Measurements from ENCODE around the gene TSPAN7.

Gene TSPAN7

DNA sequence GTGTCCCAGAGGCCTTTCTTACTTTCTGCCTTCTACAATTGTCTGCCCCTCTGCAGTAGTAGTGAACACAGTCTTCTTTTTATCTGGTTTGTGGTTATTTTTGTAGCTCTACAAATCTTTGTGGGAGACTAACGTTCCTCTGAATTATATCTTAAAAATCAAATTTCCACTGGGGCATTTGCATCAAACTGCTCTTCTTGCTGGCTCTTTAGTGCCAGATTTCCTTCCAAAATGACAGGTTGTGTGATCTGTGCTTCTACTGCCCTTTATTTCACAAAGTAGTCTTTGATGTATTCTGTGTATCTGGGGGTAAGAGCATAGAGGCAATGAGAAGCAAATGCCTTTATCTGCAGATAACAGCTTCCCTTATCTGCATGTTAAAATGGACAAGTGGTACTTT lies 34.5 kb downstream of the TSPAN7 start:
- no peak for DNase-seq

DNA sequence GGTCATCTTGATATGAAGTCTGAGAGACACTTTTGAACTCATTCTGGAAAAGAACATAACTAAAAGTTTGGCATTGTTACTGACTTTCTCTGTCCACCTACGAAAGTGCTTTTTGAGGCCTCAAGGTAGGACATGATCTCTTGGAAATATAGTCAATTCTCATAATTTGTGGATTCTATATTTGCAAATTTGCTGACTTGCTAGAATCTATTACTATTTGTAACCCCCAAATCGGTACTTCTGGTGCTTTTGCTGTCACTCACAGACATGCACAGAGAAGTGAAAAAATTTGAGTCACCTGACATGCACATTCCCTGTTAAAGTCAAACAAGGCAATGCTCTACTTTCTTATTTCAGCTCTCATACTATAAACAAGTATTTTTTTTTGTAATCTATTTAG lies 35.6 kb downstream of the TSPAN7 start:
- DNase-seq = no peak

DNA sequence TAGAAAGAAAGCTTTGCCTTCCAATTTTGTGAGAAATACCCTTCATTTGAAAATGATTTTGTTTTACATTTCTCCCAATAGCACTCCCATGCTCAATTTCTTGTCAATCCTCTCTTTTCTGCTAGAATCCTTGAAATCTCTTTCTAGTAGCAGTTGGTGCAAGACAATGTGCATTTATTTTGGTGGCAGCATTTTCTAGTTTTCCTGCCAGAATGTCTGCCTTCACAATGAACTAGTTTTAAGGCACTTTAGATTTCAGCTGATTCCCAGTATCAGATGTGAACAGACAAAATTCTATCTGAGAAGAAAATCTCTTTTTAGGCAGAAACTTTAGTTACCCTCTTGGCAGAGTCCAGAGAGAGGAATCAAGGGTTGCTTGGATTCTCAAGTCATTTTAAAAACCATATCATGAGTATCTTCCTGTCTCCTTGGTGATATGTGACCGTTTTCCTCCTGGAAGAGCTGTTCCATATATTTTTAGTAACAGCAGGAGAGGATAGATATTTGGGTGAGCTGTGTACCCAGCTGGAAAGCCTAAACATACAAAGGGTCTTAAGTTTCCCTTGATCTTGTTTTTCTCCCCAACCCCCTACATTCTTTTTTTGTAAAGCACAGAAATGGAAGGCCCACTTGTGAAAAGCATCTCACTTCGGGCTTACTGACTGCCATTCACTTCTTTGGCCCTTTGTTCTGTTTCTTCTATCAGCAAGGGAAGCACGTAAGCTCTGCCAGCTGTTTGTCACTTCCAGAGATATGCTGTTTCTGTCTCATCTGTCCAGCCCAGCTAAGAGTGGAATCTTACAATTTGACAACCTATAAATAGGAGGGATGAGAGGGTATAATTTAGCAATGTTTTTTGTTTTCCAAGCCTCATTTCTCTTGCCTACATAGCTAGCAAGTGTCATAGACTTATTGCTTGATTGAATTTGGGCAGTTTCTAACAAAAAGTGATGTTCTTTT lies 38.7 kb downstream of the TSPAN7 start:
- no peak for DNase-seq

DNA sequence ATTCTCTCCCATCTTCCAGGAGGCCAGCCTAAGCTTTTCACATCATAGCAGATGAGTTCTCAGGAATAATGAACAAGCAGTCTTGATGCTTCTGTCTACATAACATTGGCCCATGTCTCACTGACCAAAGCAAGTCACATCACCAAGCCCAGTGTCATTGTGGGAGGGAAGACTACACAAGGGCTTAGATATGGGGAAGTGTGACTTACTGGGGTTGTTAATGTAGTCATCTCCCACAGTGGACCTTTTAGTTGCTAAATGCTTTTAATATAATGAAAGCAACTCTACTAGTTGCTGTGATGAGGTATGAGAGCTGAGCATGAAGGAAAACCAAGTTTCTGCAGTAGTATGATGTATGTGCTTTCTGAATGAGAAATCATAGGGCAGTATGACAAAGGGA lies 40.5 kb downstream of the TSPAN7 start:
- DNase-seq = no peak

DNA sequence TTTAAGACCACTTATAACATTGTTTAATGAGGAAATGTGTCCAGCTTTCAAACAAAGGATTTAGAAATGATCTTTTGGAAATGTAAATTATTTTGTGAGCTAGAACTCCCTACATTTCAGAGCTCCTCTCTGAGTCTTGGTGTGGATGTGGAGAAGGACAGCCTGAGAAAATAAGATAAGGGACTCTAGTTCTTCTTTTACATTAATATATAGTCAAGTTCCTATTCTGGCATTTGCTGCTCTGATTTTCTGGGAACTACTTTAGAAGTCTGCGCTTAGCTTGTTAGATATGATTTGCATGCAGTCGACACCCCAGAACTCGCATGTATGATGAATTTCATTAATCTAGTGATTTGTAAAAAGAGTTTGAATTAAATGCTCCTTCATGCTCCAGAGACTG lies 45.5 kb downstream of the TSPAN7 start:
- no peak for DNase-seq

DNA sequence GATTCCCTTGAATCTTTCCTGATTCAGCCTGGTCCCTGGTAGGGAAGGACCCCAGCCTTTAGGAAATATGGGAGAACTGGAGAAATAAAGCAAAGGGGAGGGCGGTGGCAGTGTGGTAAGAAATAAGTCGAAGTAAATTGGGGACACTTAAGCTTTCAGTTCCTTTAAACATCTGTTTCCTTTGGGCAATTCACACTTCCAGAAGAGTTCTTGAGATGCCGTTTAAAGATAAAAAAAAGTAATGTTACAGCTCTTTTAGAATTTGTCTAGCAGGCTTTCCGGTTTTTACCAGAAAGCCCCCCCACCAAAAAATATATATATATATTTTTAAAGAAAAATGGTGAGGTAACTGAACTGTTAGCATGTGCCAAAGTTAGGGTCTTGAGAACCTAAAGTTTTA lies 46.6 kb downstream of the TSPAN7 start:
- DNase-seq = no peak

DNA sequence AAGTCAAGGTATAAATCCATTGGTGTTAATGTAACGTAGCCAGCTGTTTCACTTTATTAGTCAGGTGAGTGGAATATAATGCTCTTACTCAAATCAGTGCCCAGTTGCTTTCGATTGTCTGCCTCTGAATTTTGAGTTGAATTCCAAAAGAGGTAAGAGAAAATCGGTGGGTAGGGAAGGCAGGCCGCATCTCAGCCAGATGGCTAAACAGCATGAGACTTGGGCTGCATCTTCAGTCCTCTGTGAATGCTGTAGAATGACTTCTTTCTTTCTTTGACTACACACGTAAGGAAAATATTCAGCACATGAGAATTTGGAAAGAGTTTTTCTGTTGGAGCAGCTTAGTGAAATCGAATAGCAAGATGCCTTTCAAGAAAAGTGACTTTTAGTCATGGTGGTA lies 49.5 kb downstream of the TSPAN7 start:
- DNase-seq = no peak

DNA sequence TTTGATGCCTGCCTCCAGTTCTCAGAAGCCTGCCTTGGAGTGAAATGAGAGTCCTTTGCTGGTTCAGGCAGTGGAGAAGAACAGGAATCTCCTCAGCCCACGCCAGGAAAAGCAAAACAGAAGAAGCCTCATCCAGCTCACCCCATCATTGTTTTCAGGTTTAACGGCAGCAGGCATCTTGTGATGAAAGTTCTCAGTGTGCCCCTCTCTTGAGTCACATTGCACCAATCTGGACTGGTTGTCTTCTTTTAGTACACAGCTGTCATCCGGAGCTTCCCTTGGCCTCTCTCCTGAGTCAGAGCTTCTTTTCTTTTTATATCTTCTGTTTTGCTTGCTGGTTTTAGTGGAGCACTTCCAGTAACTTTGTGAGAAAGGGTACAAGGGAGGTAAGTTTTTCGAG lies 50.9 kb downstream of the TSPAN7 start:
- DNase-seq = no peak

DNA sequence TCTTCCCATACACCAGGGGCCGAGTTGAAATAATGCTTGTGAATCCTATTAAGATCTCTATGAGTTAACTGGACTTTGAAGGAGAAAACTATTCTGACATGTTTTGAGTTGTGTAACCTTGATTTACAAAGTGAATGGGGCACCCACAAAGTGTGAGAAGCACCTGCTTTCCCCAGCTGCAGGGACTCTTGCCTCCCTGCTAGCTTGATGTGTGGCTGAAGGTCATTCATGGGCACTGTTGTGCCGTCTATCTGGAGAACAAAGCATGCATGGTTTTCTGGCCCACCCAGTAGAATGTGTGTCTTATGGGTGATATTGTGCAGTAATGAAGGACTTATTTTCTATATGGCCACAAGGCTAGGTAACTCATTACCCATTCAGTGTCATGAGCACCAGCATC lies 53.1 kb downstream of the TSPAN7 start:
- DNase-seq = no peak

DNA sequence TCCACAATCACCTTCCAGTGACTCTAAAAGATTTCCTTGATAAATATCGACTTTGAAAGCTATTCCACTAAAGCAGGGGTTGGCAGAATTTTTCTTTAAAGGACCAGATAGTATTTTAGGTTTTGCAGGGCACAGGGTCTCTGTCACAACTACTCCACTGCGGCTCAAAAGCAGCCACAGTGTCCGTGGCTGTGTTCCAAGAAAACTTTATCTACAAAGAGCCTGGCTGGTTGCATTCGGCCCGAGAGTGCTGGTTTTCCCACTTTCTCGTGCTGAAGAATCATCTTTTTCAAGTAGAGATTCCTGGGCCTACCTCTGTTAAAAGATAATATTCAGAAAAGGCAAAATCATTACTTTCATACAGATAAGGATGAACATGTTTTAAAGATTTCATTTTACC lies 55.6 kb downstream of the TSPAN7 start:
- no peak for DNase-seq

DNA sequence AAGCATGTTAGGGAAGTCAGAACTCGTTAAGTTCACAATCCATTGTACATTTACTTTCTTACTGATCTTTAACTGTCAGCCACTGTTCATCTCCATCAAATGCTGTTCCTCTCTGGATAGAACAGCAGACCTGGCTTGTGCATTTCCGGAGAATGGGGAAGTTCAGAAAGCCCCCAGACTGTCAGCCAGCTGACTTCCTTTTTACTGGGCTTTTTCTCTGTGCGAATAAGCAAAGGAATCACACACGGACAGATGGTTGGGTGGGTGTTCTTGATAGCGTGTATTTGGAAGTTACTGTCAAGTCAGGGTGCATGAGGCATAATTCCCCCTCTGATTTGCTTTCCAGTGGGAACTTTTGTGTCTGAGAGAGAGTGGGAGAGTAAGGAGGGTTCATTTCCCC lies 56.8 kb downstream of the TSPAN7 start:
- no peak for DNase-seq

DNA sequence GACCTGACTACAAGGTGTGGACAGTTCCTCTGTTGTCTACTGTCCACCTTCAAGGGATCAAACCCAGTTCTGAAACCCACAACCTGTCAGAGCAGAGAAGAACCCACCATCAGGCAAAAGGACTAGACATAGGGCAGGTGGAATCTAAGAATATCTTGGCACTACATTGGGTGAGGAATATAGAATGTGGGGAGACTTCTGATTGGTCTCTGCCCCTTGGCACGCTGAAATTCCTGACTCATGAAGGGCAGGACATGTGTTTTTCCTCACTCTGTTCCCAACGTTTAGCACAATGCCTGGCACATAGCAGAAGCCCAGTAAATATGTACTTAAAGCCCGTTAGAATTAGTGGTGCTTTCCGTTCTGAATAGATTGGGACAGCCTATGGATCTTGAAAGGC lies 59.3 kb downstream of the TSPAN7 start:
- DNase-seq = no peak

DNA sequence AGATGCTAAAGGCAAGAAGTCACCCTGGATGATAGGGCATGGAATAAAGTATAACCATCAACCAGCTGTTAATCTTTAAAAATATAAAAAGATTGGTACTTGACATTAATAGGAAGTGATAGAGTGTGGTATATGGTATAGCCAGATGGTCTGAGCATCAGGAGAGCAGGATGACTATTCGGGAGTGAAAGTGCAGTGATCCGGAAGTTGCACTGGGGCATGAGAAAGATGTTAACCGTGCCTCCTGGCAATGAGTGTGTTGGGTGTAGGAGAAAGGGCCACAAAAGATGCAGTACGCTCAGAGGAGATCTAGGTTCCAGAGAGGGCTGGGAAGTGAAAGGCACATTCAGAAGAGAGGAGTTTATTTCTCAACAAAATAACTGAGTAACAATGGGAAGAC lies 65.0 kb downstream of the TSPAN7 start:
- DNase-seq = no peak

DNA sequence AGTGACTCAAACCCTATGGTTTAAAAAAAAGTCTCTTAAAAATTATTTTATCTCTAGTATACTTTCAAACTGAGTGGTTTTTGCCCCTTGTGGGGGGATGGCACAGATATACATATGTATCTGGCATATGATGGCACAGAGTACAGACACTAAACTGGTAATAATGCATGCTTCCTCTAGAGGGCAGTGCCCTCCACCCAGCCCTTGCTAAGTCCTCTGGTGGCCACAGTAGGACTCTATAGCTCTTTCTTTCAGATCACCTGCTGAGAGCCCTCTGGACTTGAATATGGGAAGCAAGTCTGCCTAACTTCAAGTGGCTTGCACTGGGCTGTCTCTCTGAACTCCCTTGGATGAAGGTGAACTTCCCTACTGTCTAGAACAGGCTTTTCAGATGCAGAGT lies 66.3 kb downstream of the TSPAN7 start:
- DNase-seq = peak; percentile 61

DNA sequence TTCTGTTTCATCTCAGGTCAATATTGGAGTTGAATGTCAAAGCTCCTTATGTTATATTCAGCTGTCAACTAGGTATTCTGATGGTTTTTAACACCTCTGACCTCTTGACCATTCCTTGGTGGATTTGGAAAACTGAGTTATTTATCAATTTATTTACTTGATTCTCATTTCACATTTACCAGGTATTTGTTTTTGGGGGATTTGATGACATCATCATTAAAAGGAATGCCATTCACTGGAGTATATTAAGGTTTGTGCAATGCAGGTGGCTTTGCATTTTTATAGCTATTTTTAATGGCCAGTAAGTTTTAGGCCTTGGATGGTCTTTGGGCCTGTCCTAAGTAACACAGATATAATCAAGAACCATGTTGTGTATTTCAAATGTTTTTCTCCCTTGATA lies 67.2 kb downstream of the TSPAN7 start:
- DNase-seq = no peak

DNA sequence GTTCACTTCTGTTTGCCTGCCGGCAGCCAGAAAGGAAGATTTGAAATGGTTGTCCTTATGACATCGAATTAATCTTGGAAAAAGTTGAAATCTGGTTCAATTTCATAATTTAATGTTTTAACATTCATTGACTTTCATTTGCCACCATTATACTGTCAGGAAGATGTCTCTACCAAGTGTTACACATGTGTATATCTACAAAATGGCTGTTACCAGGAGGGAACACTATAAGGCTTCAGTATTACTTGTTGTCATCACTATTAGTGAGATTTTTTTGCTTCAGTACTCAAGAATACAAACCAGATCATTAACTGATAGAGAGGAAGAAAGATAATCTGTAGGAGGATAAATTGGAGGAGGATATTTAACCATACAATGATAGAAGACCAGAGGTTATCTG lies 71.2 kb downstream of the TSPAN7 start:
- DNase-seq = no peak

DNA sequence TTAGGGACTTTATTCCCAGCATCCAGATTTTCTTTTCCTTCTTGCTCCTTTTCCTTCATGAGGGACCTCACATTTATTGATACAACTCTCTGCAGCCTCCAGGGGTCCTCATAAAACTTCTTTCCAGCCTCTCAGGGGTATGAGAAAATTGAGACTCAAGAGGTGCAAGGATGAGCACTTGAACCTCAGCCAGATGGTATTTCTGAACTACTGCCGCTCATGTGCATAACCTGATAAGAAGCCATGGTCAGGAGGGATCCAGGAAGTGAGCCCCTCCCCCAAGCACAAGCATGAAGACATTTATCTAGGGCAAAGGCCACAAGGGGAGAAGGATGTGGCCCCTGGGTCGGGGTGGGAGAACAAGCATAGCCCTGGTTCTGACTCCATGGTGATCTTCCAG lies 73.3 kb downstream of the TSPAN7 start:
- no peak for DNase-seq

DNA sequence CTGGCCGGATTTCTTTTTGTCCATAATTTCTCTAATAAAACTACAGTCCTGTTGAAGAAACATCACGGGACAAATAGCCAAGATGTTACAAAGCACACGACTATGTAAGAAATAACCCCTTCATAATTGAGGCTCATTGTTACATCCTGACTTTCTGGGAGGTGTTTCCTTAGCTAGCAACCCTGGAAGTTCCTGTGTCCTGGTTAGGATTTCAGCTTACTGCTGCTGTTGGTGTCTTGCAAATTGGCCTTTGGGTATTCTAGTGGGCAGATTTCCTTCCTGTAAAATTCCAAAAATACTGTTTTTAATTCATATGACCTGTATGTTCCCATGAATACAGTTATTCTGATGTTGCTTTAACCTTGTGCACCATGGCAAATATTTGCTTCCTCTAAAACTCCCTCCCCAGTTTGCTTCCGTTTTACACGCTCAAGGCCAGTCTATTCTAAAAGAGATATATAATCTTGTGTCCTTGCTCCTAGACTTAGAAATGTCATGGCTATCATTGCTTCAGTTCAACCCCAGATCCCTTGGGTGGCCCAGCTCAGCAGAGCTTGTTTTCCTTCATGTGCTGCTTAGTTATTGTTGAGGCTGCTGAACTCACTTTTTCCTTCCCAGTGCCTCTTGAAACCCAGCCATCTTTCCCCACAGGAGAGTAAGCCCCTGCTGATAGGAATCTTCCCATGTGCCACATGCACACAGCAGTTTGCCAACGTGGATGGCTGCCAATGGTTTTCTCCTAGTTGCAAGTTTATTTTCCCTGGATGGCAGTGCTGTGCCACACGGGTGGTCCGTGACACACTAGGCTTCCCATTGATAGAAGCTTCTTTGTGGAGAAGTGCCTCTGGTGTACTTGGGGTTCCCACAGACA lies 75.8 kb downstream of the TSPAN7 start:
- DNase-seq = no peak

DNA sequence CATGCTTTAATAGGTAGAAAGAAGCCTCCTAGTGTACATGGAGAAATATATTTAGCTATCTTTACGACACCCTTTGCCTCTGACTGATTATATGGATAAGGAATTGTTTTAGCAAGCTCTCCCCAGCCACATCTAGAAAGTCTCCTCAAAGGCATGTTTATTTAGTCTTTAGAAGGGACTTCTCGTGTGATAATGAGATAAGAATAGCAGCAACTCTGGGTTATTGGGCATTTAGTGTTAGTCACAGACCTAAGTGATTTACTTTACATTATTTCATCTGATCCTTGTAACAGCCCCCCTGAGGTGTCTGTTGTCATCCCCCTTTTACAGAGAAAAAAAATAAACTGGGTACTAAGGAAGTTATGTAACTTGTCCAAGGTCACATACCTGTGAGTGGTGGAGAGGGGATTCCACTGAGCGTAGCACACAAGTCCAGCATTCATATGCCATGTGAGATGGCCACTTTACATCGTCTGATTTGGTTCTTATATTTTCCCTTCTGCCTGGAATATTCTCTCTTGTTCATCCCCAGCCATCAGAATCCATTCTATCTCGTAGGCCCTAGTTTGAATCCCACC lies 77.7 kb downstream of the TSPAN7 start:
- DNase-seq = no peak

DNA sequence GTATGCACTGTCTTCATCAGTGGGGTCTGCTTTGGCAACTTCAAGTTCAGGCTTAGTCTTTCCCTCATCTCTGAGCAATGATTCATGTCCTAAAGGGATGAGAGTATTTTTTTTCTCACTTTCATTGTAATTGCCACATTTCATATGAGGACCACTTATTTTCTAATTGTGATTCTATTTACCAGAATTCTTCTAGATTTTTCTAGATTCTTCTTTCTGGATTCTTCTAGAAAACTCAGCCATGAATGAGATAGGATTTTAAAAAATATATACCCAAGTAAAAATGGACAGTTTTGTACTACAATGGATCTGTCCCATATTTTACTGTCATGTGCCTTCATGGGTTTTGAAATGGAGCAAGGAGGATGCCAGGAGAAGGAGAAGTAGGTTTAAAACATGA lies 78.4 kb downstream of the TSPAN7 start:
- DNase-seq = no peak

DNA sequence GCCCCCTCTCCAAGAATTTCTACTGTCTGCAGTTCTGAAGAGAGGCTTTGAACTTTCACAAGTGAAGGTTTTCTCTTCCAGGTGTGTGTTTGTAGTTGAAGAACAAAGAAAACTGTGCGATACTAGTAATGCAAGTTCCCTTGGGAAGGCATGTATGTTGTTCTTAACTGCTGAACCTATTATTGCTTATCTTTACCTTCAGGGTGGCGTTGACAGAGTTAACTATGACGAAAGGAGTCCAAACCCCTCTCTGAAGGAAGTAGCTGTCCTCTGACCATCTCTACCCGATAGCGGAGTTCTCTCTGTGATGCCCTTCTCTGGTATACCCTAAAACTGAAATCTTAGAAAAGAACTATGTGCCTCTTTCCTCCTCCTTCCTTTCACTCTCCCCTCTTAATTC lies 79.9 kb downstream of the TSPAN7 start:
- no peak for DNase-seq

DNA sequence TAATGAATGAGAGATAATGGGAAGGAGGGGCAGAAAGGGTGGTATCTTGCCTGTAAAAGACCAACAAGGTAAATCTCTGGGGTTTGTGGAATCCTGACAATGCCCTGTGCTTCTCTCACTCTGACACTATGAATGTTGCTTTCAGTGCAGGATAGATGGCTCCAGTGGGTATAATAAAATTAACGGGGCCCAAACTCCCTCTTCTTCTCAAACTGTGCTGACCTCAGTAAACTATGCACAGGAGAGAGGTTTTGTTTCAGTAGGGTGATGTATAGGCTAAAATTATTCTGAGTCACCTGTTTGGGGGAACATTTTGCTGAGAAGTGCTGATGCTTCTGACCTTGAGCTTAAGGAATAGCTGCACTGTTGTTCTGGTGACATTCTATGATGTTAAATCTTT lies 82.6 kb downstream of the TSPAN7 start:
- DNase-seq = no peak

DNA sequence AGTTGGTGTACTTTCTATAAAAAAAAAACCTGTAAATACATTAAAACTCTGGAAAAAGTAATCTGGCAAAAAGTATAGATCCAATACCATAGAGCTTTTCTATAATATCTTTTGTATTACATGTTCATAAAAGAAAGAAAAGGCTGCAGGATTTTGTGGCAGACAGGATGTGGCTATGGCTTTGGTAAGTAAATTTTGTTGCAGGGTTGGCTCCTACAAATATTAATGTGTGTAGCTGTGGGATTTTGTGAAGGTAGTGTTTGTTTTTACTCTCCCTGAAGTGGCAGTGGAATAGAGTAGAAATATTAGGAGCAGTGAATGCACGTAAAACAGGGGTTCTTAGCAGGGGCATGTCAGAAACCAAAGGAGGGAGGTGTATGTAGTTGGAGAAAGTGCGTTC lies 84.8 kb downstream of the TSPAN7 start:
- no peak for DNase-seq

DNA sequence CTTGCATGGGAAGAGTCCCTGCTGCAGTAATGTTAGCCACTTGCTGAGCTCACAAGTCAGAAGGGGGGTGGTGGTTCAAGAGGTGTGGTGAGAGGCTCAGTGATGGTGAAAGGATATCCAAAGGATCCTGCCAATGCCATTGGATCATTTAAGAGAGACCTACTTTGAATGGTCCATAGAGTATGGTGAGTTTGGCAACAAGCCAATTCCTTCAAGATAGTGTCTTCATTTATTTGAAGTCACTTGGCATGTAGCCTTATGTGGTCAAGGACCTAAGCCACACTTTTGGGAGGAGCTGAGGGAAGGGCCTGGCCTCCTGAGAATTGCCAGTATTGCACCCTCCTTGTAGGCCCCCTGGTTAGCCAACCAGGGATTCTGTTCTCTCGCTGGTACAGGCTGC lies 87.9 kb downstream of the TSPAN7 start:
- DNase-seq = no peak

All from islet precursor cell (in vitro differentiated cells).